Neural progenitor cell (in vitro differentiated cells): ENCODE measurements around the gene KRTAP22-1.

ENCODE experiments used
- EZH2 ChIP-seq: fragments of 200-600 bp; sonication (generic); IDR thresholded peaks from 2 replicates; pipeline ENCODE4 v1.6.1; 2017; ENCODE audit warnings: antibody characterized with exemption, mild to moderate bottlenecking, moderate library complexity
- EZH2phosphoT487 ChIP-seq: fragments of 200-600 bp; sonication (generic); IDR thresholded peaks from 2 replicates; pipeline ENCODE4 v1.6.1; 2017; ENCODE audit warnings: antibody characterized with exemption
- TF ChIP-seq, protein P1 (sequence below): fragments of 200-600 bp; sonication (generic); IDR thresholded peaks from 2 replicates; pipeline ENCODE4 v1.5.1; 2017; ENCODE audit warnings: antibody characterized with exemption, mild to moderate bottlenecking

DNA sequence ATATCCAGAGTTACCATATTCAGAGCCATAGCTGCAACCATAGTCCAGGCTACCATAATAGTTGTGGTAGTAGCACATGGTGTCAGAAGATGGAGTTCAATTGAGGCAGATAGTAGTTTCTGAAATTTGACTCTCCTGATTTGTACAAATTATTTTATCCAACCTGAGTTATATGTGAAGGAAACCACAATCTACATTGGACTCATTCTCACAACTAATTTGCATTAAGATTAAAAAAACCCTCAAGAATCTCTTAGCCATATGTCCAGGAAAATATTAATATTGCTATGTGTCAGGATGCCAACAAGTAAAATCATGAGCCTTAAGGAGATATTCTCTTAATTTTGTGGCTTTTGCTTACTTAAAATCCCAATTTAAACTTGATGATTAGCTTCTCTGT is 10.6 kb upstream of the KRTAP22-1 start, which contains the start of gene KRTAP22-2:
- TF ChIP-seq, protein P1, sequence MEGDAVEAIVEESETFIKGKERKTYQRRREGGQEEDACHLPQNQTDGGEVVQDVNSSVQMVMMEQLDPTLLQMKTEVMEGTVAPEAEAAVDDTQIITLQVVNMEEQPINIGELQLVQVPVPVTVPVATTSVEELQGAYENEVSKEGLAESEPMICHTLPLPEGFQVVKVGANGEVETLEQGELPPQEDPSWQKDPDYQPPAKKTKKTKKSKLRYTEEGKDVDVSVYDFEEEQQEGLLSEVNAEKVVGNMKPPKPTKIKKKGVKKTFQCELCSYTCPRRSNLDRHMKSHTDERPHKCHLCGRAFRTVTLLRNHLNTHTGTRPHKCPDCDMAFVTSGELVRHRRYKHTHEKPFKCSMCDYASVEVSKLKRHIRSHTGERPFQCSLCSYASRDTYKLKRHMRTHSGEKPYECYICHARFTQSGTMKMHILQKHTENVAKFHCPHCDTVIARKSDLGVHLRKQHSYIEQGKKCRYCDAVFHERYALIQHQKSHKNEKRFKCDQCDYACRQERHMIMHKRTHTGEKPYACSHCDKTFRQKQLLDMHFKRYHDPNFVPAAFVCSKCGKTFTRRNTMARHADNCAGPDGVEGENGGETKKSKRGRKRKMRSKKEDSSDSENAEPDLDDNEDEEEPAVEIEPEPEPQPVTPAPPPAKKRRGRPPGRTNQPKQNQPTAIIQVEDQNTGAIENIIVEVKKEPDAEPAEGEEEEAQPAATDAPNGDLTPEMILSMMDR: no peak
- TF ChIP-seq EZH2: no peak
- no peak for TF ChIP-seq EZH2phosphoT487
